Heart left ventricle (tissue), 16 donors: ENCODE data around the gene PTPRN2. TPM values are rescaled to one million over a fixed set of nuclear protein-coding genes. Genes with fewer than 3 reads are reported as not detected.

Source experiments
- ATAC-seq, 4 donors: fragments of 200-7000 bp; cut with Tn5 transposase; one replicate each; pipeline ENCODE4 v1.9.1; 2020 to 2022; ENCODE audit warnings: moderate library complexity in 4 of 4, mild to moderate bottlenecking in 3 of 4, moderate number of reproducible peaks in 1 of 4
- DNase-seq, 5 donors: peaks; one replicate each; pipeline ENCODE4 v3.0.0-alpha.2; 2020
- H3K27ac ChIP-seq, 12 donors: fragments of 200-600 bp; sonication (generic) in 4 of 12; one replicate each; pipeline versions ENCODE4 v1.5.0 to v1.8.0; 2016 to 2022; ENCODE audit warnings: mild to moderate bottlenecking in 2 of 12
- H3K27me3 ChIP-seq, 9 donors: fragments of 200-600 bp; sonication (generic) in 2 of 9; one replicate each; pipeline versions ENCODE4 v1.5.1 to v1.8.0; 2016 to 2022; ENCODE audit warnings: mild to moderate bottlenecking in 3 of 9
- H3K36me3 ChIP-seq, 9 donors: fragments of 200-600 bp; sonication (generic) in 2 of 9; one replicate each; pipeline versions ENCODE4 v1.5.0 to v1.8.0; 2018 to 2022; ENCODE audit warnings: mild to moderate bottlenecking in 2 of 9
- H3K4me1 ChIP-seq, 12 donors: fragments of 200-600 bp; sonication (generic) in 4 of 12; one replicate each; pipeline versions ENCODE4 v1.5.0 to v1.8.0; 2016 to 2022; ENCODE audit warnings: mild to moderate bottlenecking in 3 of 12
- H3K4me3 ChIP-seq, 12 donors: fragments of 200-600 bp; sonication (generic) in 4 of 12; one replicate each; pipeline versions ENCODE4 v1.5.0 to v1.8.0; 2017 to 2022; ENCODE audit warnings: mild to moderate bottlenecking in 9 of 12, moderate library complexity in 4 of 12
- H3K9me3 ChIP-seq, 12 donors: fragments of 200-600 bp; sonication (generic) in 4 of 12; one replicate each; pipeline versions ENCODE4 v1.5.0 to v1.8.0; 2016 to 2022; ENCODE audit warnings: mild to moderate bottlenecking in 1 of 12
- CTCF ChIP-seq, 12 donors: fragments of 200-600 bp; sonication (generic) in 4 of 12; IDR thresholded peaks; one replicate each; pipeline versions ENCODE4 v1.5.0 to v1.8.0; 2018 to 2022; ENCODE audit warnings: antibody characterized with exemption in 12 of 12, mild to moderate bottlenecking in 5 of 12
- POLR2A ChIP-seq, 2 donors: fragments of 450-650 bp; IDR thresholded peaks; one replicate each; pipeline ENCODE4 v1.6.1; 2017; ENCODE audit warnings: antibody characterized with exemption in 2 of 2, mild to moderate bottlenecking in 2 of 2, moderate library complexity in 2 of 2
- WGBS, 4 donors: extraction: QIAGEN DNeasy Blood & Tissue Kit in 2 of 4; methylation state at CpG; one replicate each; pipeline versions ENCODE4 v1.1.5 to v1.1.7; 2013 to 2018; 5-methylcytosine and 5-hydroxymethylcytosine counted together
- intact Hi-C, 10 donors: fragments of 100-400 bp; cut with DNase I; formaldehyde crosslinking; loops; one replicate each; pipeline versions ENCODE4 v1.11.1 to v1.14.2; 2022
- polyA plus RNA-seq, 2 donors: library from polyadenylated mRNA; stranded (reverse); fragments of 200-250 nt; gene quantifications; one replicate each; pipeline ENCODE4 v1.2.3, GENCODE V29; 2013
- total RNA-seq, 9 donors: library from RNA; depleted of rRNA in 2 of 9; stranded (reverse); fragments of >200 nt in 2 of 9; fragmentation: NEBNext Ultra II Directional in 3 of 9; extraction: Animal tissue kit (Norgen Biotek cat#: 25700) in 3 of 9; gene quantifications; one replicate each; pipeline versions ENCODE4 v1.1.0 to v1.2.4, GENCODE V29; 2016 to 2023
- donor health status: ischemic (EF 13 %, LVEDD 7.1; RV severe dilation, severe dysfunction).
- donor health status: healthy with polysubstance abuse.
- donor health status: DM: no; HTN: yes; CAD: no.
- donor health status: DM: no; HTN: no; CAD: no.
- donor health status: ischemic (EF 25% LVEDD 6.9; RV normal size, moderate dysfunction).
- donor health status: ischemic (EF 25% LVEDD 5.7; RV mildly dilated, moderate dysfunction).
- donor health status: healthy.
- donor health status: DM: yes; HTN: yes; CAD: no.
- donor health status: ischemic (EF 35%, LVEDD 5.7; RV mildly dilated, moderate dysfunction).
- donor health status: nonischemic (EF 11% LVEDD 7.7; RV severe dilation, severe dysfunction).
- donor health status: DM: yes; HTN: yes; CAD: no.
- donor health status: PGD.
- donor health status: ischemic (EF 29% LVEDD 5.4; RV normal size, mild dysfunction).
- donor health status: nonischemic (EF 23%, LVEDD 6.1; RV moderate dilation, normal function).

PTPRN2 gene
- total and polyA plus RNA-seq, 11 donors, result 0.61 to 2.3 (median 1.3) TPM

- intact Hi-C loops, result no loop called here
- TF ChIP-seq CTCF (IDR thresholded peaks at IDR 0.05) (no peak), POLR2A (IDR thresholded peaks at IDR 0.05) (no peak)
- Histone ChIP-seq H3K9me3 (no peaks in the 10 kb centered on the region), H3K27ac (no peak overlapping the region), H3K4me3 (no peak overlapping the region), H3K4me1 (no peaks in the 10 kb centered on the region), H3K27me3 (peaks cover 0 to 14% (median 0%) of the 10 kb centered on the region in 9 donors), H3K36me3 (no peaks in the 10 kb centered on the region)
- 86 to 89% (median 86%) methylated on average over 15 to 17 of the region's 17 CpGs for WGBS, 4 donors
- peak in 1 of 5 donors; percentile 36 for DNase-seq
- ATAC-seq, result no peak
Observed at GRCh38 chr7:158026636-158027265, 560.9 kb downstream of the PTPRN2 start.

- intact Hi-C loops, result no loop called here
- DNase-seq (peak in 1 of 5 donors; percentile 45), ATAC-seq (no peak)
- Histone ChIP-seq H3K36me3 (no peaks in the 10 kb centered on the region), H3K9me3 (no peaks in the 10 kb centered on the region), H3K4me1 (no peaks in the 10 kb centered on the region), H3K27me3 (peaks cover 0 to 14% (median 0%) of the 10 kb centered on the region in 9 donors), H3K4me3 (no peak overlapping the region), H3K27ac (no peak overlapping the region)
- no peak for TF ChIP-seq POLR2A (IDR thresholded peaks at IDR 0.05)
- TF ChIP-seq CTCF (IDR thresholded peaks at IDR 0.05), result no peak
- 88 to 91% (median 90%) methylated on average over 30 of the region's 30 CpGs for WGBS, 4 donors
Observed at GRCh38 chr7:158025686-158026600, 561.7 kb downstream of the PTPRN2 start.

- intact Hi-C loops, result no loop called here
- Histone ChIP-seq H3K4me1 (no peaks in the 10 kb centered on the region), H3K27ac (no peak overlapping the region), H3K4me3 (no peak overlapping the region), H3K36me3 (no peaks in the 10 kb centered on the region), H3K9me3 (no peaks in the 10 kb centered on the region), H3K27me3 (peaks cover 0 to 14% (median 0%) of the 10 kb centered on the region in 9 donors)
- TF ChIP-seq CTCF (IDR thresholded peaks at IDR 0.05) (no peak), POLR2A (IDR thresholded peaks at IDR 0.05) (no peak)
- WGBS, 4 donors, result 81 to 84% (median 83%) methylated on average over 5 of the region's 5 CpGs
- DNase-seq (no peak), ATAC-seq (no peak)
Observed at GRCh38 chr7:158024881-158025280, 562.7 kb downstream of the PTPRN2 start.

DNA sequence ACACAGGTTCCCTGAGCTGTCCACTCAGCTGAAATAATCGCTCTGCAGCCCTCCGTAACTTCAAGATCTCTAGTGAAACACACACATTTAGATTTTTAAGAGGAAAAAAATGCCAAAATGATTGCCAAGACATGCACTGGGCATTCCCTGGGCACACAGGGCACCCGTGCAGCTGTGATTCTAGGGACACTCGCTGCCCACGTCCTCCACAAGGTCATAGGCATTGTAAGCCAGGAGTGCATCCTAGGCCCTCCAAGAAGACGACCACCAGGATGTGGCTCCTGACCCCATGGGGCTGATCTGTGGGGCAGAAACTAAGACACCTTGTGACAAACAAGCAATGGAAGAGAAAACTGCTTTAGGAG, 563.3 kb downstream of the PTPRN2 start:
- TF ChIP-seq CTCF (IDR thresholded peaks at IDR 0.05), result no peak
- ATAC-seq, result no peak
- Histone ChIP-seq H3K4me3 (no peak overlapping the region), H3K36me3 (no peaks in the 10 kb centered on the region), H3K4me1 (no peaks in the 10 kb centered on the region), H3K9me3 (no peaks in the 10 kb centered on the region), H3K27ac (no peak overlapping the region), H3K27me3 (peaks cover 0 to 11% (median 0%) of the 10 kb centered on the region in 9 donors)
- intact Hi-C loops, result no loop called here
- DNase-seq, result no peak
- 82 to 85% (median 83%) methylated on average over 6 of the region's 6 CpGs for WGBS, 4 donors
